Loucy (cell line): ENCODE measurements around the gene MYOZ3.

Experiments
- EZH2phosphoT487 ChIP-seq: fragments of 200-600 bp; IDR thresholded peaks from 2 replicates; pipeline ENCODE4 v1.6.1; 2018; ENCODE audit warnings: antibody characterized with exemption, mild to moderate bottlenecking, moderate library complexity, borderline replicate concordance
- TF ChIP-seq, protein P1 (sequence below): fragments of 200-600 bp; sonication (generic); conservative IDR thresholded peaks from 2 replicates; pipeline ENCODE4 v1.5.1; 2014; ENCODE audit warnings: mild to moderate bottlenecking, antibody characterized with exemption, low read length

DNA sequence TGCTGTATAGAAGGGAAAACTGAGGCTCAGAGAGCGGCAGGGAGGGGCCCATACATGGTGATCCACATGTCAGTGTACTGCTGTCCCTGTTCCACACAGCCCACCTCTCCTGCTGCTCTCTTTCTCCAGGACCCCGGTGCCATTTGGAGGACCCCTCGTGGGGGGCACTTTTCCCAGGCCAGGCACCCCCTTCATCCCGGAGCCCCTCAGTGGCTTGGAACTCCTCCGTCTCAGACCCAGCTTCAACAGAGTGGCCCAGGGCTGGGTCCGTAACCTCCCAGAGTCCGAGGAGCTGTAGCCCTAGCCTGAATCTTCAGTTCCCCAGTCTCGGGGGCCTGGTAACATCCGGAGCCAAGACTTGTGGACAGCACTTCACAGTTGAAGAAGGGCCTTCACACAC is 15.5 kb downstream of the MYOZ3 start:
- TF ChIP-seq, protein P1, sequence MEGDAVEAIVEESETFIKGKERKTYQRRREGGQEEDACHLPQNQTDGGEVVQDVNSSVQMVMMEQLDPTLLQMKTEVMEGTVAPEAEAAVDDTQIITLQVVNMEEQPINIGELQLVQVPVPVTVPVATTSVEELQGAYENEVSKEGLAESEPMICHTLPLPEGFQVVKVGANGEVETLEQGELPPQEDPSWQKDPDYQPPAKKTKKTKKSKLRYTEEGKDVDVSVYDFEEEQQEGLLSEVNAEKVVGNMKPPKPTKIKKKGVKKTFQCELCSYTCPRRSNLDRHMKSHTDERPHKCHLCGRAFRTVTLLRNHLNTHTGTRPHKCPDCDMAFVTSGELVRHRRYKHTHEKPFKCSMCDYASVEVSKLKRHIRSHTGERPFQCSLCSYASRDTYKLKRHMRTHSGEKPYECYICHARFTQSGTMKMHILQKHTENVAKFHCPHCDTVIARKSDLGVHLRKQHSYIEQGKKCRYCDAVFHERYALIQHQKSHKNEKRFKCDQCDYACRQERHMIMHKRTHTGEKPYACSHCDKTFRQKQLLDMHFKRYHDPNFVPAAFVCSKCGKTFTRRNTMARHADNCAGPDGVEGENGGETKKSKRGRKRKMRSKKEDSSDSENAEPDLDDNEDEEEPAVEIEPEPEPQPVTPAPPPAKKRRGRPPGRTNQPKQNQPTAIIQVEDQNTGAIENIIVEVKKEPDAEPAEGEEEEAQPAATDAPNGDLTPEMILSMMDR = no peak
- TF ChIP-seq EZH2phosphoT487 = no peak
